ENCODE data around the gene APBA2. TPM values are rescaled to one million over a fixed set of nuclear protein-coding genes. Genes with fewer than 3 reads are reported as not detected.
A peak's percentile ranks its signal among the peaks of the same experiment; 100 is the strongest.

Gene APBA2
- total and polyA plus RNA-seq, 2 donors from 2014 or later: 1.0 to 6.1 TPM

- Histone ChIP-seq H3K9ac (ENCODE audit: low read length in 3 of 3) (no peak overlapping the region), H3K4me1 (ENCODE audit: control insufficient read depth in 2 of 3, insufficient read depth in 2 of 3, low read depth in 1 of 3, low read length in 3 of 3) (no peaks in the 10 kb centered on the region), H3K27me3 (ENCODE audit: control insufficient read depth, insufficient read depth, low read length) (no peaks in the 10 kb centered on the region), H3K9me3 (ENCODE audit: control insufficient read depth in 2 of 3, insufficient read depth in 1 of 3, low read length in 3 of 3) (no peaks in the 10 kb centered on the region), H3K4me3 (ENCODE audit: low read length in 3 of 3) (no peak overlapping the region), H3K36me3 (ENCODE audit: control insufficient read depth in 2 of 3, insufficient read depth in 3 of 3, low read length in 3 of 3) (no peaks in the 10 kb centered on the region), H3K27ac (ENCODE audit: low read depth in 2 of 2, low read length in 2 of 2) (no peak overlapping the region)
- FAIRE-seq (no peak), DNase-seq (peak in 1 of 5 donors; percentile 58)
- no peak for TF ChIP-seq CTCF (IDR thresholded peaks at IDR 0.05; ENCODE audit: borderline replicate concordance, extremely low read depth, insufficient read depth)
- intact Hi-C loops (cut with DNase I): no loop called here
Measured at GRCh38 chr15:28900892-28901586, 15.3 kb downstream of the APBA2 start.

GRCh38 chr15:28901587-28901980 is 15.8 kb downstream of the APBA2 start:
- no peaks in the 10 kb centered on the region for H3K27me3 ChIP-seq (ENCODE audit: control insufficient read depth, insufficient read depth, low read length)
- H3K36me3 ChIP-seq (ENCODE audit: control insufficient read depth in 2 of 3, insufficient read depth in 3 of 3, low read length in 3 of 3): no peaks in the 10 kb centered on the region
- DNase-seq: peak in 1 of 5 donors; percentile 45
- TF ChIP-seq CTCF (IDR thresholded peaks at IDR 0.05; ENCODE audit: borderline replicate concordance, extremely low read depth, insufficient read depth): no peak
- H3K9ac ChIP-seq (ENCODE audit: low read length in 3 of 3): no peak overlapping the region
- no peaks in the 10 kb centered on the region for H3K9me3 ChIP-seq (ENCODE audit: control insufficient read depth in 2 of 3, insufficient read depth in 1 of 3, low read length in 3 of 3)
- intact Hi-C loops (cut with DNase I): no loop called here
- H3K4me1 ChIP-seq (ENCODE audit: control insufficient read depth in 2 of 3, insufficient read depth in 2 of 3, low read depth in 1 of 3, low read length in 3 of 3): no peaks in the 10 kb centered on the region
- no peak overlapping the region for H3K4me3 ChIP-seq (ENCODE audit: low read length in 3 of 3)
- no peak overlapping the region for H3K27ac ChIP-seq (ENCODE audit: low read depth in 2 of 2, low read length in 2 of 2)
- no peak for FAIRE-seq

- no peak for TF ChIP-seq CTCF (IDR thresholded peaks at IDR 0.05; ENCODE audit: borderline replicate concordance, extremely low read depth, insufficient read depth)
- Histone ChIP-seq H3K27me3 (ENCODE audit: control insufficient read depth, insufficient read depth, low read length) (no peaks in the 10 kb centered on the region), H3K9ac (ENCODE audit: low read length in 3 of 3) (no peak overlapping the region), H3K9me3 (ENCODE audit: control insufficient read depth in 2 of 3, insufficient read depth in 1 of 3, low read length in 3 of 3) (no peaks in the 10 kb centered on the region), H3K27ac (ENCODE audit: low read depth in 2 of 2, low read length in 2 of 2) (no peak overlapping the region), H3K4me3 (ENCODE audit: low read length in 3 of 3) (no peak overlapping the region), H3K4me1 (ENCODE audit: control insufficient read depth in 2 of 3, insufficient read depth in 2 of 3, low read depth in 1 of 3, low read length in 3 of 3) (no peaks in the 10 kb centered on the region), H3K36me3 (ENCODE audit: control insufficient read depth in 2 of 3, insufficient read depth in 3 of 3, low read length in 3 of 3) (no peaks in the 10 kb centered on the region)
- FAIRE-seq: no peak
- peak in 1 of 5 donors; percentile 30 for DNase-seq
- intact Hi-C loops (cut with DNase I): no loop called here
Measured at GRCh38 chr15:28901987-28902745, 16.4 kb downstream of the APBA2 start.
